ENCODE measurements around the gene PLCH1. TPM values are rescaled to one million over a fixed set of nuclear protein-coding genes. Genes with fewer than 3 reads are reported as not detected.

The PLCH1 gene
- total and polyA plus RNA-seq, 10 of the 15 experiments (the other 5 are each of a cell fraction or from before 2014, with no cell fraction given), result 0.03 to 0.22 (median 0.04) TPM; not detected in 5

- no peak for TF ChIP-seq REST (IDR thresholded peaks at IDR 0.05; ENCODE audit: low read depth, low read length)
- TF ChIP-seq CEBPB (IDR thresholded peaks at IDR 0.05; ENCODE audit: borderline replicate concordance in 1 of 2, low read depth in 2 of 2, low read length in 2 of 2), result no peak
- no peak for TF ChIP-seq POLR2AphosphoS2 (IDR thresholded peaks at IDR 0.05; ENCODE audit: low read depth, low read length)
- no peak for TF ChIP-seq CHD4 (IDR thresholded peaks at IDR 0.05)
- no peak for TF ChIP-seq CBX3 (IDR thresholded peaks at IDR 0.05; ENCODE audit: borderline replicate concordance, low read depth)
- TF ChIP-seq CEBPZ (IDR thresholded peaks at IDR 0.05; ENCODE audit: low read depth, low read length), result no peak
- TF ChIP-seq CTCF (IDR thresholded peaks at IDR 0.05 in 2 of 3, conservative IDR thresholded peaks at IDR 0.05 in 1 of 3; ENCODE audit: control insufficient read depth in 2 of 3, extremely low read depth in 1 of 3, insufficient read depth in 1 of 3, low read depth in 3 of 3, low read length in 3 of 3), result no peak
- no peak for TF ChIP-seq TBL1XR1 (IDR thresholded peaks at IDR 0.05; ENCODE audit: low read depth, low read length)
- no peak for TF ChIP-seq PKNOX1 (IDR thresholded peaks at IDR 0.05)
- no peak for TF ChIP-seq MTA2 (IDR thresholded peaks at IDR 0.05; ENCODE audit: low read depth)
Measured at GRCh38 chr3:155661042-155661441, 83.8 kb downstream of the PLCH1 start (continued).
